Upper lobe of right lung (tissue), 1 donor: ENCODE measurements around the gene HOXD13. TPM values are rescaled to one million over a fixed set of nuclear protein-coding genes. Genes with fewer than 3 reads are reported as not detected.

Experiments
- ATAC-seq: fragments of 200-7000 bp; cut with Tn5 transposase; one replicate; pipeline ENCODE4 v1.9.1; 2020; ENCODE audit warnings: mild to moderate bottlenecking, moderate library complexity
- DNase-seq: peaks from one replicate; pipeline ENCODE4 v3.0.0-alpha.2; 2020
- H3K27ac ChIP-seq: fragments of 200-600 bp; one replicate; pipeline ENCODE4 v1.8.0; 2022
- H3K27me3 ChIP-seq: fragments of 200-600 bp; one replicate; pipeline ENCODE4 v1.8.0; 2022; ENCODE audit warnings: mild to moderate bottlenecking
- H3K36me3 ChIP-seq: fragments of 200-600 bp; one replicate; pipeline ENCODE4 v1.8.0; 2022
- H3K4me1 ChIP-seq: fragments of 200-600 bp; one replicate; pipeline ENCODE4 v1.8.0; 2022
- H3K4me3 ChIP-seq: fragments of 200-600 bp; one replicate; pipeline ENCODE4 v1.8.0; 2022; ENCODE audit warnings: mild to moderate bottlenecking
- H3K9me3 ChIP-seq: fragments of 200-600 bp; one replicate; pipeline ENCODE4 v1.8.0; 2022
- intact Hi-C: fragments of 100-400 bp; cut with DNase I; formaldehyde crosslinking; loops from one replicate; pipeline ENCODE4 v1.11.0; 2022
- total RNA-seq: library from RNA; stranded (reverse); fragmentation: NEBNext Ultra II Directional; extraction: Animal tissue kit (Norgen Biotek cat#: 25700); gene quantifications from one replicate; pipeline ENCODE4 v1.2.1, GENCODE V29; 2021
- TF ChIP-seq, protein P1 (sequence below): fragments of 200-600 bp; IDR thresholded peaks from one replicate; pipeline ENCODE4 v1.8.0; 2022; ENCODE audit warnings: antibody characterized with exemption
- donor health status: DM: no; HTN: yes; CAD: no; lungs with severe emphysema.

HOXD13 gene
- total RNA-seq, 1 donor from 2014 or later = not detected

DNA sequence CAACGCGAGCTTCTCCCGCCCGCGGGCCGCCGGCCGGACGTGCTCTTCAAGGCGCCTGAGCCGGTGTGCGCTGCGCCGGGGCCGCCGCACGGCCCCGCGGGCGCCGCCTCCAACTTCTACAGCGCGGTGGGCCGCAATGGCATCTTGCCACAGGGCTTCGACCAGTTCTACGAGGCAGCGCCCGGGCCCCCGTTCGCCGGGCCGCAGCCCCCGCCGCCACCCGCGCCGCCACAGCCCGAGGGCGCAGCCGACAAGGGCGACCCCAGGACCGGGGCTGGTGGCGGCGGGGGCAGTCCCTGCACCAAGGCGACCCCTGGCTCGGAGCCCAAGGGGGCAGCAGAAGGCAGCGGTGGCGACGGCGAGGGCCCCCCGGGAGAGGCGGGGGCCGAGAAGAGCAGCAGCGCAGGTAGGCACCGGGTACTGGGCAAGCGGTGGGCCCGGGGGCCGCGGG lies 15.2 kb downstream of the HOXD13 start:
- H3K4me1 ChIP-seq = no peaks in the 10 kb centered on the region
- H3K27me3 ChIP-seq = peaks cover 98% of the 10 kb centered on the region
- no peaks in the 10 kb centered on the region for H3K36me3 ChIP-seq
- ATAC-seq = no peak
- TF ChIP-seq, protein P1, sequence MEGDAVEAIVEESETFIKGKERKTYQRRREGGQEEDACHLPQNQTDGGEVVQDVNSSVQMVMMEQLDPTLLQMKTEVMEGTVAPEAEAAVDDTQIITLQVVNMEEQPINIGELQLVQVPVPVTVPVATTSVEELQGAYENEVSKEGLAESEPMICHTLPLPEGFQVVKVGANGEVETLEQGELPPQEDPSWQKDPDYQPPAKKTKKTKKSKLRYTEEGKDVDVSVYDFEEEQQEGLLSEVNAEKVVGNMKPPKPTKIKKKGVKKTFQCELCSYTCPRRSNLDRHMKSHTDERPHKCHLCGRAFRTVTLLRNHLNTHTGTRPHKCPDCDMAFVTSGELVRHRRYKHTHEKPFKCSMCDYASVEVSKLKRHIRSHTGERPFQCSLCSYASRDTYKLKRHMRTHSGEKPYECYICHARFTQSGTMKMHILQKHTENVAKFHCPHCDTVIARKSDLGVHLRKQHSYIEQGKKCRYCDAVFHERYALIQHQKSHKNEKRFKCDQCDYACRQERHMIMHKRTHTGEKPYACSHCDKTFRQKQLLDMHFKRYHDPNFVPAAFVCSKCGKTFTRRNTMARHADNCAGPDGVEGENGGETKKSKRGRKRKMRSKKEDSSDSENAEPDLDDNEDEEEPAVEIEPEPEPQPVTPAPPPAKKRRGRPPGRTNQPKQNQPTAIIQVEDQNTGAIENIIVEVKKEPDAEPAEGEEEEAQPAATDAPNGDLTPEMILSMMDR = no peak
- H3K4me3 ChIP-seq = no peak overlapping the region
- H3K9me3 ChIP-seq = no peaks in the 10 kb centered on the region
- no peak for DNase-seq
- H3K27ac ChIP-seq = no peak overlapping the region
- intact Hi-C loops = no loop called here

DNA sequence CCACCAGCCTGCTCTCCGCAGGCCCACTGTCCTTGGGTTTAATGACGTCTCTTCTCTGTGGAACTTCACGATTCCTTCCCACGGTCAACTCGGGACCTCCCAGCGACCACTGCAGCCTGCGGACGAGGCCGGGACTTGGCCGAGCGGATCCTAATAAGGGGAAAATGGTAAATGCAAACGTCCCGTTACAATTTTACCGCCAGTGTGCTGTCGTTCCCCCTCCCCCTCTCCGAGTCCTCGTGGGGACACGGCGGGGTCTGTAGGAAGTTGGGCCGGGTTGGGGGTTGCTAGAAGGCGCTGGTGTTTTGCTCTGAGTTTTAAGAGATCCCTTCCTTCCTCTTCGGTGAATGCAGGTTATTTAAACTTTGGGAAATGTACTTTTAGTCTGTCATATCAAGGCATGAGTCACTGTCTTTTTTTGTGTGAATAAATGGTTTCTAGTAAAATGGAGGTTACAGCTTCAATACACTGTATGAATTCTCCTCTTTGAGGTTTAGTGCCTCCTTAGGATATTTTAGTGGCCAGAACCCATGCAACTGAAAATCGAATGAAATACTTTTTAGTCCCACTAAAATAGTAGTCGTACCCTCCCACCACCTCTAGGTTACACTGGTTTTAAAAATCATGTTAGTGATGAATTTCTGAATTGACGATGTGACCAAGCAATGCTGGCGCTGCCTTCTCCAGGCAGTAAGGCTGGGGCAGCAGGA lies 16.8 kb downstream of the HOXD13 start:
- DNase-seq (no peak), ATAC-seq (no peak)
- no peak overlapping the region for H3K4me3 ChIP-seq
- intact Hi-C loops = no loop called here
- TF ChIP-seq, protein P1 = no peak
- H3K36me3 ChIP-seq = no peaks in the 10 kb centered on the region
- H3K4me1 ChIP-seq = no peaks in the 10 kb centered on the region
- H3K9me3 ChIP-seq = no peaks in the 10 kb centered on the region
- H3K27ac ChIP-seq = no peak overlapping the region
- H3K27me3 ChIP-seq = peaks cover 98% of the 10 kb centered on the region

DNA sequence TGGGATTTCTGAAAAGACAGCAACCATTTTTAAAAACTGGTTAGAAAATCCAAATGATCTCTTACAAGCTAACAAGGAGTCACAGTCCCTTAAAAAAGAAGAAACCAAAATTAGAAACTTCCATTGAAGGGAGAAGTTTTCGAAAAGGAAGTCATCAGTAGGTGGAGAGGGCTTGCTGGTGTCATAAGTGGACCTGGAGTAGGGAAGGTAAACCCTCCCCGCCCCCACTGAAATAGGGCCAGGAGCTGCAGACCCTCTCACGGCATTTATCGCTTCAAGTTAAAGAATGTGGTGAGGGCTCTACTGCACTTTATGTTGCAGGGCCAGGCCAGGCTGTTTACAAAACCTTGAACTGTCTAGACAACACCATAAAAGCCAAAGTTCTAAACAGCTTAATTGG lies 17.4 kb downstream of the HOXD13 start:
- H3K27me3 ChIP-seq = peaks cover 98% of the 10 kb centered on the region
- TF ChIP-seq, protein P1 = no peak
- no peaks in the 10 kb centered on the region for H3K36me3 ChIP-seq
- H3K27ac ChIP-seq = no peak overlapping the region
- ATAC-seq (no peak), DNase-seq (no peak)
- no peaks in the 10 kb centered on the region for H3K9me3 ChIP-seq
- intact Hi-C loops = no loop called here
- H3K4me3 ChIP-seq = no peak overlapping the region
- H3K4me1 ChIP-seq = no peaks in the 10 kb centered on the region

DNA sequence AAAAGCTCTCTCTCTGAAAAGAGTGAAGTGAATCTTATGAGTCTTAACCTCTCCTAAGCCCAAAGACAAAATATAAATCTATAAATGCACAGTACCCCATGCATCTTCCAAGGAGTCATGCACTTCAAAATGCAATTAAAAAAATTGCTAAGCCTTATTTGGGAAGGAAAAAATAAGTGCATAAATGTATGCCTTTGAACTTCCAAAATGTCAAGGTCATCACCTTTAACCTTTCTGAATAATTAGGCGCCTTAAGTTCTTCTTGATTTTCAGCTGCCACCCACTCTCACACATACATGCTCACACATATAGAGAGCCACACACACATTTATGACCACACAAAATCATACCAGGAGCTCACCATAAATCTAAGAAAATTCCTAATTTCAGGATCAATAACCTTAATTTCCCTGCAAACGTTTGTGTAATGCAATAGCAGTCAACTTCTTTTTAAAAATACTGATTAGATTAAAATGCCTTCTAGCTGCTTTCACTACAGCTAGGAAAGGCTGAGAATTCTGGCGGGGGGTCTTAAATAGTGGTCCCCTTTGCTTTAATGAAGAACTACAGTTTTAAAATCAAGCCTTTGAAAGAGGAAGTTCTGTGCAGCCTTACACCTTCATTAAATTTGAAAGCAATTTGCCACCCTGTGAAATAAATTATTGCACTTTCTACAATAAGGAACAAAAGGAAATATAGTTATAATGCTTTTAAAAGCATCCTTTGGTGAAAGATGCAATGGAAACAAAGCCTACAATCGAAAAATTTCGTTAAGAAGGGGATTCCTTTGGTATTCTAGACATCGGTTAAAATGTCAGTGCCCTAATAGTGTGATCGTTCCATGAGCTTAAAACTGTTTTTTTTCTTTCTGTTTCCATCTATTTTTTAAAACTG lies 18.1 kb downstream of the HOXD13 start:
- DNase-seq = no peak
- Histone ChIP-seq H3K4me1 (no peaks in the 10 kb centered on the region), H3K9me3 (no peaks in the 10 kb centered on the region), H3K27ac (no peak overlapping the region), H3K27me3 (peaks cover 98% of the 10 kb centered on the region), H3K36me3 (no peaks in the 10 kb centered on the region), H3K4me3 (no peak overlapping the region)
- intact Hi-C loops = no loop called here
- ATAC-seq = no peak
- TF ChIP-seq, protein P1 = no peak

DNA sequence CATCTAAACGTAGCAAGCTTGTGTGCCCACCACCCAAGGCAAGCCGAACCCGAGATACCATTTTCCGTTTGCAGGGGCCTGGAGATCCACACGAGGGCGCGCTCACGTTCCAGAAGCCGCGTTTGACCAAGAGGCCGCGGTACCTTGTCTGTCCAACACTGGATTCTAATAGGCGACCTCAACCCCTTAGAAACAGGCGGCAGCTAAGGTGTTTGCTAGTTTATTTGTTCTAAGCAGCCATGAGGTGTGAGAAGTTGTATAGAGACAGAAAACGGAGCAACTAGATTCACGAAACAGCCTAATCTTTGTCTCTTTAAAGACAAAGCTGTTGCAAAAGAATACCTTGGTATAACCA lies 18.8 kb downstream of the HOXD13 start:
- H3K27ac ChIP-seq = no peak overlapping the region
- H3K36me3 ChIP-seq = no peaks in the 10 kb centered on the region
- H3K9me3 ChIP-seq = no peaks in the 10 kb centered on the region
- no peak overlapping the region for H3K4me3 ChIP-seq
- intact Hi-C loops = no loop called here
- DNase-seq = no peak
- H3K27me3 ChIP-seq = peaks cover 98% of the 10 kb centered on the region
- H3K4me1 ChIP-seq = no peaks in the 10 kb centered on the region
- no peak for ATAC-seq
- TF ChIP-seq, protein P1 = peak; percentile 47
